Tibial nerve (tissue), 4 donors: ENCODE measurements around the gene PC.

Experiments
- CTCF ChIP-seq, 5 experiments: fragments of 200-600 bp in 3 of 5; fragments of 450-650 bp in 2 of 5; sonication (generic) in 3 of 5; IDR thresholded peaks; one replicate each; pipeline ENCODE4 v1.5.1; 2016 to 2019; ENCODE audit warnings: antibody characterized with exemption in 5 of 5, mild to moderate bottlenecking in 3 of 5, moderate library complexity in 2 of 5
- EP300 ChIP-seq, 2 donors: sonication (generic); formaldehyde crosslinking; IDR thresholded peaks; one replicate each; pipeline ENCODE4 v1.6.1; 2017; ENCODE audit warnings: antibody characterized with exemption in 2 of 2, mild to moderate bottlenecking in 1 of 2
- POLR2A ChIP-seq, 2 donors: fragments of 450-650 bp; IDR thresholded peaks; one replicate each; pipeline ENCODE4 v1.6.1; 2017; ENCODE audit warnings: antibody characterized with exemption in 2 of 2, mild to moderate bottlenecking in 2 of 2, moderate library complexity in 2 of 2

- no peak for TF ChIP-seq CTCF (IDR thresholded peaks at IDR 0.05)
- no peak for TF ChIP-seq EP300 (IDR thresholded peaks at IDR 0.05)
- no peak for TF ChIP-seq POLR2A (IDR thresholded peaks at IDR 0.05)
Observed at GRCh38 chr11:66999555-66999954, 41.4 kb upstream of the PC start.
